GM12892 (cell line): ENCODE data around the gene P2RY12.

ENCODE experiments used
- DNase-seq: peaks from one replicate; pipeline ENCODE4 v3.0.0; 2011; ENCODE audit not compliant: insufficient read length
- FAIRE-seq: peaks from 2 replicates; lab custom pipeline; 2011; peaks lifted over from hg19 to GRCh38; lab: Jason Lieb, UNC
- POLR2A ChIP-seq: IDR thresholded peaks from 2 replicates; pipeline ENCODE4 v1.6.1; 2011; ENCODE audit warnings: low read depth, low read length, control low read depth
- POLR2AphosphoS5 ChIP-seq: IDR thresholded peaks from 2 replicates; pipeline ENCODE4 v1.6.1; 2011; ENCODE audit warnings: low read depth, low read length, control low read depth
- TAF1 ChIP-seq: IDR thresholded peaks from 2 replicates; pipeline ENCODE4 v1.6.1; 2011; ENCODE audit warnings: low read depth, mild to moderate bottlenecking, control low read depth, low read length, borderline replicate concordance

Gene P2RY12

DNA sequence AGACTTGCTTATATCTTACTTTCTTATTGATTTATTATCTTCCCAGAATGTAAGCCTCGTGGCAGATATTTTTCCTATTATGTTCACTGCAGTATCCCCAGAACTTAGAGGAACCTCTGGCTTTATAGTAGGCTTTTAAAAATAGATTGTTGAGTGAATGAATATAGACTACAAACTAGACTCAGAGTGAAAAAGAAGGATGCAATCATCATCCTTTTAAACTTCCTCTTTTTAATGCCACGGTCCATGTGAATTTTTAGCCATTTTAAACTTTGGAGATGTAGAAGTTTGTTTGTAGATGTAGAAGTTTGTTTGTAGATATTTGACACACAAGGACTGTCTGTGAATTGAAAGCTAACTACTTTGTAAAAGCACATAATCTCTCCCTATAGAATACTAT is 7.2 kb upstream of the P2RY12 start:
- DNase-seq (no peak), FAIRE-seq (no peak)
- TF ChIP-seq POLR2A (no peak), TAF1 (no peak), POLR2AphosphoS5 (no peak)

DNA sequence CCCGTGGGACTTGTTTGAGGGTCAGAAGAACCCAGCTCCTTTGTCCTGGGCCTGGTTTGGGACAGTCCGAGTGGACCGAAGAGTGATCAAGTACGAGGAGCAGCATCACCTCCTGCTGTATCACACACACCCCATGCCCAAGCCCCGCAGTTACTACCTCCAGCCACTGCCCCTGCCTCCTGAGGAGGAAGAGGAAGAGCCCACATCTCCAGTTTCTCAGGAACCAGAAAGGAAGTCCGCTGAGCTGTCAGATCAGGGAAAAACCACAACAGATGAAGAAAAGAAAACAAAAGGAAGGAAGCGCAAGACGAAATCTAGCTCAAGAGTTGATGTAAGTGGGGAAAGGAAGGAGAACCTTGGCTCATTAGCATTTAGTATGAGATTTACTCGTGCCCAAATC is 3.3 kb upstream of the P2RY12 start:
- FAIRE-seq (peak; percentile 60), DNase-seq (no peak)
- TF ChIP-seq POLR2AphosphoS5 (no peak), TAF1 (no peak), POLR2A (no peak)

DNA sequence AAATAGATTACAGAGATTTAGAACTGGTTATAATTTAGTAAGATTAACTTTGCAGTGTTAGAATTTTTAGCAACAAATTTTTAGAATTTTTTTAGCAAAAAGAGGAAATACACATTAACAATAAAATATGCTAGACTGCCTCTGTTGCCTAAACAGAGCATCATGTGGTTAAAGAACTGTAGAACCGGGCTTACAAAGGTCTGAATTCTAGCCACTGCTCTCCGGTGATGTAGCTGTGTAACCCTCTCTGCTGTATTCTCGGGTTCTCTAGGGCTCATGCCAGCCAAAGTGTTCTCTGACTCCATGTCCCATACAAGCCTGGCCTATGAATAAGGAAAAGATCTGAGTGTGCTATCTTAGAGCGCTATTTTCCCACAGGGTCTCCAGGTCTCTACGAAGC is 2.9 kb upstream of the P2RY12 start:
- TF ChIP-seq POLR2AphosphoS5: no peak
- no peak for TF ChIP-seq TAF1
- TF ChIP-seq POLR2A: no peak
- FAIRE-seq (no peak), DNase-seq (no peak)

GRCh38 chr3:151386056-151386455 is 1.5 kb upstream of the P2RY12 start:
- no peak for TF ChIP-seq TAF1
- no peak for TF ChIP-seq POLR2AphosphoS5
- TF ChIP-seq POLR2A: no peak
- no peak for FAIRE-seq
- no peak for DNase-seq

- FAIRE-seq (peak; percentile 75), DNase-seq (no peak)
- TF ChIP-seq POLR2AphosphoS5 (no peak), TAF1 (no peak), POLR2A (no peak)
Measured at GRCh38 chr3:151383956-151384355, 597 bp downstream of the P2RY12 start.

- FAIRE-seq: peak; percentile 82
- no peak for DNase-seq
- TF ChIP-seq POLR2AphosphoS5 (no peak), TAF1 (no peak), POLR2A (no peak)
Measured at GRCh38 chr3:151383111-151383510, 1.4 kb downstream of the P2RY12 start.

GRCh38 chr3:151382671-151383070 is 1.9 kb downstream of the P2RY12 start:
- no peak for TF ChIP-seq POLR2A
- no peak for TF ChIP-seq POLR2AphosphoS5
- no peak for TF ChIP-seq TAF1
- DNase-seq: no peak
- FAIRE-seq: no peak

GRCh38 chr3:151379083-151379734 is 5.3 kb downstream of the P2RY12 start:
- FAIRE-seq (no peak), DNase-seq (no peak)
- TF ChIP-seq TAF1 (no peak), POLR2A (no peak), POLR2AphosphoS5 (no peak)

GRCh38 chr3:151377768-151378385 is 6.7 kb downstream of the P2RY12 start:
- FAIRE-seq (peak; percentile 71), DNase-seq (no peak)
- no peak for TF ChIP-seq POLR2AphosphoS5
- no peak for TF ChIP-seq TAF1
- TF ChIP-seq POLR2A: no peak

- FAIRE-seq (no peak), DNase-seq (no peak)
- TF ChIP-seq TAF1 (no peak), POLR2A (no peak), POLR2AphosphoS5 (no peak)
Measured at GRCh38 chr3:151372063-151372820, 12.3 kb downstream of the P2RY12 start.

DNA sequence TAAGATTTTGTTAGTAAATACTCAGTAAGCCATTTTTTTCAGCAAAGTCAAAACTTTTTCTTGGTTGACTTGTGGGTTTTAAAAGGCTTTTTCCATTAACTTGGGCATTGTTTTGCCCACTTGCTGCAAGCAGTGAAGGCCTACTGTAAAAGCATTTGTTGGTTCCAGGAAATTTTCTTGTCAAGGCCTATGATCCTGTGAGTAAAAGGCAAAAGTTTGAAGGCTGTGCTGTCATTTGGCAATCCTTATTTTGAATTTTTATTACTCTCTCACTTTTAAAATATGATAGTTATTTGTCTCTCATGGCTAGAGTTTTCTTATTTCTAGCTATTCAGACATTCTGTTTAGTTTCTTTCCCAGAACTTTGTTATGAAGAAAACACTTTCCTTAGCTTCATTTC is 13.0 kb downstream of the P2RY12 start:
- FAIRE-seq: no peak
- no peak for DNase-seq
- no peak for TF ChIP-seq TAF1
- no peak for TF ChIP-seq POLR2AphosphoS5
- no peak for TF ChIP-seq POLR2A

GRCh38 chr3:151367448-151367847 is 17.1 kb downstream of the P2RY12 start:
- FAIRE-seq (no peak), DNase-seq (no peak)
- TF ChIP-seq POLR2AphosphoS5 (no peak), TAF1 (no peak), POLR2A (no peak)
